ENCODE data around the gene DMRTC2. TPM values are rescaled to one million over a fixed set of nuclear protein-coding genes. Genes with fewer than 3 reads are reported as not detected.
A peak's percentile ranks its signal among the peaks of the same experiment; 100 is the strongest.
"Not testable (repeated sequence)": the region's sequence is repeated elsewhere in the genome, so short reads cannot be mapped to it uniquely, and the experiment has no call there.

The DMRTC2 gene
- polyA plus RNA-seq, 3 donors from 2014 or later, result not detected

- Mint-ChIP-seq H3K4me3 (no peak overlapping the region), H3K27me3 (ENCODE audit: low read depth in 3 of 3) (peaks cover 8 to 16% (median 11%) of the 10 kb centered on the region in 3 donors), H3K4me1 (peaks cover 49 to 57% of the 10 kb centered on the region in 2 donors), H3K27ac (peak overlapping the region; percentile 84 to 98 (median 92)), H3K9me3 (no peaks in the 10 kb centered on the region), H3K36me3 (peaks cover 3 to 20% (median 5%) of the 10 kb centered on the region in 3 donors)
- no peak for DNase-seq
These were observed 24.6 kb downstream of the DMRTC2 start for GRCh38 chr19:41869374-41869955.

DNA sequence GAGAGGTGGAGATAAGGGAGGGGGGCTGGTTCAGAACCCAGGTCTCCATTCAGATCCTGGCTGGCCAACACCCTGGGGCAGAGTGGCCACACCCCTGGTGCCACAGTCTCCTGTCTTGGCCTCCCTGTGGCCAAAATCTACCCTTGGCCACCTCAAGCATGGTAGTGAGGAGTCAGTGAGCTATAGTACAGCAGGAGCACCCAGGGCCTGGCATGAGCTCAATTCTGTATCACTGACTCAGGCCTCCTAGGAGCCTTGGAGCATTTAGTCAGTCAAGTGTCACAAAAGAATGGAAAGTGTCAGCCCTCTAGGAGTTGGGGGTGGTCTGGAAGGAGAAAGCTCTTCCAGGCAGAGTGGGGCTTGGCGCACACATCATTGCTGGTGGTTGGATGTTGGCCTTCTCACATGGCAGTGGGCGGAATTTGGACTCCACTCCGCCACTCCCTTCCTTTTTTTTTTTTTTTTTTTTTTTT, 25.6 kb downstream of the DMRTC2 start:
- Mint-ChIP-seq H3K27ac (peak overlapping the region; percentile 87 to 98 (median 92)), H3K4me1 (peaks cover 49 to 64% of the 10 kb centered on the region in 2 donors), H3K36me3 (peaks cover 0 to 16% (median 5%) of the 10 kb centered on the region in 3 donors), H3K4me3 (peak overlapping the region in 3 of 5 donors; percentile 31 to 66 (median 58)), H3K27me3 (ENCODE audit: low read depth in 3 of 3) (peaks cover 12 to 20% (median 13%) of the 10 kb centered on the region in 3 donors), H3K9me3 (no peaks in the 10 kb centered on the region)
- DNase-seq, result no peak

DNA sequence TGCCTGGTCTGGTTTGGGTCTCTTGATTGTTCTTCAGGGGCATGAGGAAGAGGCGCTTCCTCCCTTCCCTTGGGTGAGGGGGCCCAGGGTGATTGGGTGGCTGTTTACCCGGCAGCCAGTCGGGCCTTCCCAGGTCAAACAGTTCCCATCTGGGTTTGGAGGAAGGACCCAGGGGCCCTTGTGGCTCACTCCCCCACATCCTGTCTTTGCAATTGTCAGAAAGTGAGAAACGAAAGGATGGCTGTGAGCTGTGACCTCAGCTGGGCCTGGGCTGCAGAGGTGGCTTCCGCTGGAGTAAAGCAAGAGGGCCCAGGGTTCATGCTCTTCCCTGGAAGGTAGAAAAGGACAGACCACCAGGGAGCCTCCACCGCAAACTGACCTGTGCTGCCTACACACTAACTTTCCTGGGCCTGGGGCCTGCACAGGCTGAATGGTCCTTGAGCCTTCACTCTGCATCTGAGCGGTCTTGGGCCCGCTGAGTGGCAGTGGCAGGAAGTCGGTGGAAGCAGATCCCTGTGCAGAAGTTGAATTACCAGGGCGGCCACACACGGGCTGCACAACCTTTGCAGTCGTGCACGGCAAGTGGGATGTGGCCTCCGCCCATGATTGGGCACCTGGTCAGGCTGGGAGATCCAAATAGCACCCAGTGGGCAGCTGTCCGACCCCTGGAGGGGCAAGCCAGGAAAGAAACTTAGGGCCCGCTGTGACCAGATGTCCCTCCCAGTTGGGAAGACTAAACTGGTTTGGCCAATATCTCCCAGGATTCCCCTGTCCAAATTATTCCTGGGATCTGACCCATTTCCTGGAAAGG, 26.9 kb downstream of the DMRTC2 start:
- H3K27me3 Mint-ChIP-seq (ENCODE audit: low read depth in 3 of 3), result peaks cover 17 to 23% (median 18%) of the 10 kb centered on the region in 3 donors
- peaks cover 0 to 16% (median 5%) of the 10 kb centered on the region in 3 donors for H3K36me3 Mint-ChIP-seq
- H3K4me3 Mint-ChIP-seq, result peak overlapping the region; percentile 76 to 86 (median 81)
- H3K27ac Mint-ChIP-seq, result peak overlapping the region; percentile 94 to 100 (median 98)
- no peaks in the 10 kb centered on the region for H3K9me3 Mint-ChIP-seq
- H3K4me1 Mint-ChIP-seq, result peaks cover 61 to 73% of the 10 kb centered on the region in 2 donors
- peak; percentile 81 to 84 (median 83) for DNase-seq

GRCh38 chr19:41872384-41872774, 27.5 kb downstream of the DMRTC2 start:
- no peaks in the 10 kb centered on the region for H3K9me3 Mint-ChIP-seq
- peaks cover 0 to 16% (median 5%) of the 10 kb centered on the region in 3 donors for H3K36me3 Mint-ChIP-seq
- DNase-seq, result no peak
- H3K27ac Mint-ChIP-seq, result peak overlapping the region; percentile 94 to 100 (median 98)
- H3K4me3 Mint-ChIP-seq, result peak overlapping the region; percentile 18 to 53 (median 35)
- peaks cover 67 to 79% of the 10 kb centered on the region in 2 donors for H3K4me1 Mint-ChIP-seq
- H3K27me3 Mint-ChIP-seq (ENCODE audit: low read depth in 3 of 3), result peaks cover 17 to 23% (median 19%) of the 10 kb centered on the region in 3 donors

GRCh38 chr19:41872775-41873647, 28.2 kb downstream of the DMRTC2 start:
- H3K9me3 Mint-ChIP-seq, result no peaks in the 10 kb centered on the region
- H3K4me1 Mint-ChIP-seq, result peaks cover 68 to 82% of the 10 kb centered on the region in 2 donors

DNA sequence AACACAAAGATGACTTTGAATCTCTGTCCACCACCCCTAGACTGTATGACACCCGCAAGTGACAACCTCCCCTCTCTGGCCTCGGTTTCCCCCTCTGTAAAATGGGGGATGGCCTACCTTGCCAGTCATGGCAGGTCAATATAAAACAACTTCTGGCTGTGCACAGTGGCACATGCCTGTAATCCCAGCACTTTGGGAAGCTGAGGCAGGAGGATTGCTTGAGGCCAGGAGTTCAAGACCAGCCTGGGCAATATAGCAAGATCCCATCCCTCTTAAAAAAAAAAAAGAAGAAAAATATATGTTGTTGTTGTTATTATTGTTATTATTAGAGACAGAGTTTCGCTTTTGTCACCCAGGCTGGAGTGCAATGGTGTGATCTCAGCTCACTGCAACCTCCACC, 31.1 kb downstream of the DMRTC2 start:
- H3K36me3 Mint-ChIP-seq, H3K9me3 Mint-ChIP-seq, DNase-seq: not testable (repeated sequence)
- Mint-ChIP-seq H3K4me3 (peak overlapping the region; percentile 62 to 87 (median 83)), H3K27ac (peak overlapping the region; percentile 98 to 100 (median 99)), H3K4me1 (peaks cover 55 to 90% of the 10 kb centered on the region in 2 donors), H3K27me3 (ENCODE audit: low read depth in 3 of 3) (peaks cover 17 to 20% (median 19%) of the 10 kb centered on the region in 3 donors)

More at GRCh38 chr19:41872775-41873647, 28.2 kb downstream of the DMRTC2 start:
- peak overlapping the region; percentile 64 to 76 (median 75) for H3K4me3 Mint-ChIP-seq
- H3K27ac Mint-ChIP-seq, result peak overlapping the region; percentile 94 to 100 (median 98)
- peaks cover 17 to 23% (median 19%) of the 10 kb centered on the region in 3 donors for H3K27me3 Mint-ChIP-seq (ENCODE audit: low read depth in 3 of 3)
- peak; percentile 67 for DNase-seq
- H3K36me3 Mint-ChIP-seq, result peaks cover 0 to 12% (median 5%) of the 10 kb centered on the region in 3 donors

DNA sequence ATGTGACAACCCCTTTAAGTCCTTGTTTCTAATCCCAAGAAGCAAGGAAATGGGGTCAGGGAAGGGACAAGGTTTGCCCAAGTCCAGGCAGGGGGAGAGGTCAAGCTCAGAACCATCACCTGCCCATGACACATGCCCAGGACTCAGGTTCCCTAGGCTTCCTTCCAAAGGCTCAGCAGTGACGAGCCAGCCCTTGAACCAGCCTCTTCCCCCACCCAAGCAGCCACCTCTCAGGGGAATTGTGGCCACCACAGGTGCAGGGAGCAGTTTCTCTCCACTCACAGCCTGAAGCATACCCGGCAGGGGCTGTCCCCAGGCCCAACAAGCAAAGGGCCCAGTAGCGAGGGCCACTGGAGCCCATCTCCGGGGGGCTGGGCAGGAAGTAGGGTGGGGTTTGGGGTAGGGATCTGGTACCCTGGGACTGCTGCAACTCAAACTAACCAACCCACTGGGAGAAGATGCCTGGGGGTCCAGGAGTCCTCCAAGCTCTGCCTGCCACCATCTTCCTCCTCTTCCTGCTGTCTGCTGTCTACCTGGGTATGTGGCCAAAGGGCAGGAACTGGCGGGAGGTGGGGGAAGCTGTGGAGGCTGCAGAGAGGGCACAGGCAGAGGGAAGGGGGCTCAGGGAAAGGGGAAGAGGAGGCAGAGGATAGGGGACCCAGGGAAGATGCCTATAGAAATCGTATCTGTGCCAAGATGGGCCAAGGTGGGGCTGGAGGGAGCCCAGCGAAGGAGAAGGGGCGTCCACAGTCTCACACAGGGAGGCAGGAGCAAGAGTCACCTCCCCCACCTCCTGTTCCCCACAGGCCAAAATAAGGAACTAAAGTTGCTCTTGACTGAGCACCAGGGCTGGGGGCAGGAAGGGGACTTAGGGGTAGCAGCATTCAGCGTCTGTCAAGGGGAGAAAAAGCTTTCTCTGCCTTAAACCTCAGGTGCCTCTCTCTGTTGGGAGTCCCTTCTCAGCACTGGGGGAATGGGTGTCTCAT, 32.3 kb downstream of the DMRTC2 start, which contains the start of gene CD79A:
CD79A (plus strand) TSS at position 433 of the 986 bp plus-strand sequence; CDS start at position 459, 26 bp downstream.
- Mint-ChIP-seq H3K4me1 (peaks cover 46 to 85% of the 10 kb centered on the region in 2 donors), H3K27ac (peak within 1 kb of the TSS; percentile 98 to 100 (median 99)), H3K4me3 (peak within 1 kb of the TSS; percentile 49 to 87 (median 73)), H3K27me3 (ENCODE audit: low read depth in 3 of 3) (peaks cover 9 to 17% (median 9%) of the 10 kb centered on the region in 3 donors), H3K9me3 (no peaks in the 10 kb centered on the region), H3K36me3 (no peaks in the 10 kb centered on the region)
- DNase-seq, result no peak

DNA sequence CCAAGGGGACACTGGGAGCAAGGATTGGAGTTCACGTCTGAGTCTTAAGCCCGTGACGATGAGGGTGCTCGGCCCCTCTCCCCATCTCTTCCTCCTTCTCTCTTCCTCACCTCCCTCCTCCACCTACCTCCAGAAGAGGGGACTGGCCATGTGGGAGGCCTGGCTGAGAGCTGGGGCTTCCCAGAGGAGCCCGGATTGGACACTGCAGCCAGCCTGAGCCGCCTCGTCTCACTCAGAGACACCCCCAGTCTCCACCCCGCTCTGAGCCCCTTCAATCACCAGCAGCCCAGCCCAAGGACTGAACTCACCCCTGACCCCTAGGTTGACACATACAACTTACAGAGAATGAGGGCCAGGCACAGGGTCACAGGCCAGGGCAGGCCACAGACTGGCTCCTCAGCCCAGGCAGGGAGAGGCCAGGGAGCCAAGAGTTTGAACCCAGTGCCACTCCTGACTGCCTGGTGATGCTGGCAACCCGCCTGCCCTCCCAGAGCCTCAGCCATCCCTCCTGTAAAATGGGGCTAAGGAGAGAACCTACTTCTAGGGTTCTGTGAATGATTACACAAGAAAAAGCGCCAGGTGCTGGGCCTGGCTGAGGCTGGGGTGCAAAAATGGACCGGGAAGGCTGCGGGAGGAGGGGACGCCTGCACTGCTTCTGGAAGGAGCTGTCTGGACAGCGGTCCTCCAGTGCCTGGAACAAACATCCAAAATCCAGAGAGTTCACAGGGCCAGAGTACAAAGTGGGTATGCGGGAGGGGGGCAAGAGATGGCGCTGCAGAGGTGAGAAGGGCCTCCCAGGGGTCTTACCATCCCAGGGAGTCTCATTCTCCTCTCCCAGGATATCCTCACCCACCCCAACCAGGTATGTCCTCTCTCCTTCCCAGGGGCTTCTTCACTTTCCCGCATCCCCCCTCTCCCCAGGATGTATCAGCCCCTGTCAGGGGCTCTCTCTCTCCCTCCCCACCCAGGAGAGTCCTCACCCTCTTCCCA, 33.4 kb downstream of the DMRTC2 start:
- H3K27ac Mint-ChIP-seq, result peak overlapping the region; percentile 98 to 100 (median 99)
- H3K4me3 Mint-ChIP-seq, result peak overlapping the region in 3 of 5 donors; percentile 26 to 64 (median 59)
- peaks cover 13 to 16% (median 15%) of the 10 kb centered on the region in 3 donors for H3K27me3 Mint-ChIP-seq (ENCODE audit: low read depth in 3 of 3)
- H3K9me3 Mint-ChIP-seq, result no peaks in the 10 kb centered on the region
- H3K4me1 Mint-ChIP-seq, result peaks cover 43 to 80% of the 10 kb centered on the region in 2 donors
- DNase-seq, result no peak
- H3K36me3 Mint-ChIP-seq, result no peaks in the 10 kb centered on the region

DNA sequence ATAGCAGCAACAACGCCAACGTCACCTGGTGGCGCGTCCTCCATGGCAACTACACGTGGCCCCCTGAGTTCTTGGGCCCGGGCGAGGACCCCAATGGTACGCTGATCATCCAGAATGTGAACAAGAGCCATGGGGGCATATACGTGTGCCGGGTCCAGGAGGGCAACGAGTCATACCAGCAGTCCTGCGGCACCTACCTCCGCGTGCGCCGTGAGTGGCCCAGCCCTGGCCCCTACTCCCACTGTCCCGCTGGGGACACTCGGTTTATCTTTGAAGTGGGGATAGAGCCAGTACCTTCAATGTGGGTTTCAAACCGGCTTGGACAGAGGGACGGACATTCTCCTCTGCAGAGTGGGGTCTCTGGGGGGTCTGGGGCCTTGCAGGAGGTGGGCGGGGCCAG, 34.2 kb downstream of the DMRTC2 start:
- no peak overlapping the region for H3K4me3 Mint-ChIP-seq
- DNase-seq, result no peak
- no peaks in the 10 kb centered on the region for H3K9me3 Mint-ChIP-seq
- peaks cover 0 to 4% (median 0%) of the 10 kb centered on the region in 3 donors for H3K36me3 Mint-ChIP-seq
- H3K27ac Mint-ChIP-seq, result peak overlapping the region in 4 of 6 donors; percentile 16 to 100 (median 52)
- peaks cover 39 to 78% of the 10 kb centered on the region in 2 donors for H3K4me1 Mint-ChIP-seq
- peaks cover 17 to 23% (median 18%) of the 10 kb centered on the region in 3 donors for H3K27me3 Mint-ChIP-seq (ENCODE audit: low read depth in 3 of 3)

GRCh38 chr19:41879670-41880328, 35.0 kb downstream of the DMRTC2 start:
- Mint-ChIP-seq H3K4me1 (peaks cover 41 to 74% of the 10 kb centered on the region in 2 donors), H3K4me3 (peak overlapping the region in 2 of 5 donors; percentile 2 to 55), H3K27me3 (ENCODE audit: low read depth in 3 of 3) (peaks cover 18 to 26% (median 18%) of the 10 kb centered on the region in 3 donors), H3K36me3 (peaks cover 0 to 4% (median 1%) of the 10 kb centered on the region in 3 donors), H3K9me3 (no peaks in the 10 kb centered on the region), H3K27ac (peak overlapping the region in 5 of 6 donors; percentile 57 to 87 (median 78))
- no peak for DNase-seq

DNA sequence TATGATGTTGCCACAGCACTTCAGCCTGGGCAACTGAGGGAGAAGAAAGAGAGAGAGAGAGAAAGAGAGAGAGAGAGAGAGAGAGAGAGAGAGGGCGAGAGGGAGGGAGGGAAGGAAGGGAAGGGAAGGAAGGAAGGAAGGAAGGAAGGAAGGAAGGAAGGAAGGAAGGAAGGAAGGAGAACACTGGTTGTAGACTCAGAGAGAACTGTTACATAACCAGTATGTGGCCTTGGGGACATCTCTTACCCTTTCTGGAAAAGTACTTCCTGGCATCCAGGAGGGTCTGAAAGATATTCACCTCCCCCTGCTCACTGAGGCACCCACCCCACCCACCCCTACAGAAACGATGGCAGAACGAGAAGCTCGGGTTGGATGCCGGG, 35.5 kb downstream of the DMRTC2 start:
- no peak for DNase-seq
- Mint-ChIP-seq H3K4me3 (peak overlapping the region in 2 of 5 donors; percentile 2 to 55), H3K27me3 (ENCODE audit: low read depth in 3 of 3) (peaks cover 16 to 25% (median 17%) of the 10 kb centered on the region in 3 donors), H3K27ac (peak overlapping the region in 5 of 6 donors; percentile 57 to 87 (median 78)), H3K9me3 (no peaks in the 10 kb centered on the region), H3K36me3 (peaks cover 0 to 5% (median 4%) of the 10 kb centered on the region in 3 donors), H3K4me1 (peaks cover 44 to 75% of the 10 kb centered on the region in 2 donors)
